ACC112 (cell line): ENCODE measurements around the gene ACOXL.

Experiments
- H2AFZ ChIP-seq: fragments of 200-600 bp; sonication (generic); one replicate; pipeline ENCODE4 v1.6.0; 2017; ENCODE audit warnings: antibody characterized with exemption, low read length; ENCODE audit not compliant: unreplicated experiment
- H3K27ac ChIP-seq: fragments of 200-600 bp; sonication (generic); 2 replicates; pipeline ENCODE4 v1.5.1; 2014; ENCODE audit warnings: low read depth, mild to moderate bottlenecking, antibody characterized with exemption, low read length, moderate library complexity
- H3K27me3 ChIP-seq: fragments of 200-600 bp; sonication (generic); 2 replicates; pipeline ENCODE4 v1.6.1; 2014; ENCODE audit warnings: mild to moderate bottlenecking, antibody characterized with exemption, low read length, moderate library complexity, mixed read lengths; ENCODE audit not compliant: insufficient read depth
- H3K36me3 ChIP-seq: fragments of 200-600 bp; sonication (generic); 2 replicates; pipeline ENCODE4 v1.6.1; 2016; ENCODE audit warnings: mild to moderate bottlenecking, antibody characterized with exemption, low read length, moderate library complexity, mixed read lengths; ENCODE audit not compliant: insufficient read depth
- H3K4me1 ChIP-seq: fragments of 200-600 bp; sonication (generic); one replicate; pipeline ENCODE4 v1.6.1; 2016; ENCODE audit warnings: low read length, mixed read lengths; ENCODE audit not compliant: insufficient read depth, unreplicated experiment, control insufficient read depth
- H3K4me3 ChIP-seq: fragments of 200-600 bp; sonication (generic); 2 replicates; pipeline ENCODE4 v1.5.1; 2014; ENCODE audit warnings: mild to moderate bottlenecking, low read depth, low read length
- H3K79me2 ChIP-seq: fragments of 200-600 bp; sonication (generic); one replicate; pipeline ENCODE4 v1.6.0; 2016; ENCODE audit warnings: low read length; ENCODE audit not compliant: control insufficient read depth, unreplicated experiment, insufficient read depth

The ACOXL gene

DNA sequence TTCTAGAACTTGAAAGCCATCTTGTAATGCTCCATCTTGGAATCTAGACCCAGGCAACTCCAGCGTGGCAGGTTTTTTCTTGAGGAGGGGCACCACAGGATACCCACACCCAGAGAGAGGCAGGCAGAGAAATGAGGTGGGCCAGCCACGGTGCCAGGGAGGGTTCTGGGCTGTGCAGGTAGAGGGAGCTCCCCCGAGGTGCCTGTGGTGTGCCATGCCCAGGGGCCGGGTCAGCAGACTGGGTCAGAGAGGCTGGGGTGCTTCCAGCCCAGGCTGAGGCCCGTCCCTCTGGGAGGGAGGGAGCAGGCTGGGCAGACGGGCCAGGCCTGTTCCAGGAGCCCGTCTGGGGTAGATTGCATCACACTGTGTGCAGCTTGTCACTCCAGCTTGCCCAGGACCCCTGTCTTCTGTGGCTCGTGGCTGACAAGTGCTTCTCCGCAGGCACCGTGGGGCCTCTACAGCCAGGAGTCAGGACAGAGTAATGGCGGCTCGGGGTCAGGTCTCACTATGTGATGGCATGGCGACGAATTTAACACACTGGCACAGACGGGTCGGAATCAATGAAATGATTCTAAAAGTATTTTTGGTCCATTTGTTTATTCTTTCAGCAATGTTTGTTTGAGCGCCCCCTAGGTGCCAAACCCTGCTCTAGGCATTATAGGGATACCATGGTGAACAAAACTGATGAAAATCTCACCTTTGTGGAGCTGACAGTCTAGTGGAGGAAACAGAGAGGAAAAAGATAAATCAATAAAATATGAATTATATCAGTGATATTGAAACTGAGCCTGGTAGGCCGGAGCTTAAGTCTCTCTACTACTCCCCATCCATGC is 144.0 kb downstream of the ACOXL start:
- H3K79me2 ChIP-seq = no peaks in the 10 kb centered on the region
- no peaks in the 10 kb centered on the region for H3K36me3 ChIP-seq
- H3K27me3 ChIP-seq = peaks cover 11% of the 10 kb centered on the region; the same call in 1 of the 2 replicates
- no peaks in the 10 kb centered on the region for H3K4me1 ChIP-seq
- no peak overlapping the region for H2AFZ ChIP-seq
- H3K27ac ChIP-seq = no peak overlapping the region
- H3K4me3 ChIP-seq = no peak overlapping the region

DNA sequence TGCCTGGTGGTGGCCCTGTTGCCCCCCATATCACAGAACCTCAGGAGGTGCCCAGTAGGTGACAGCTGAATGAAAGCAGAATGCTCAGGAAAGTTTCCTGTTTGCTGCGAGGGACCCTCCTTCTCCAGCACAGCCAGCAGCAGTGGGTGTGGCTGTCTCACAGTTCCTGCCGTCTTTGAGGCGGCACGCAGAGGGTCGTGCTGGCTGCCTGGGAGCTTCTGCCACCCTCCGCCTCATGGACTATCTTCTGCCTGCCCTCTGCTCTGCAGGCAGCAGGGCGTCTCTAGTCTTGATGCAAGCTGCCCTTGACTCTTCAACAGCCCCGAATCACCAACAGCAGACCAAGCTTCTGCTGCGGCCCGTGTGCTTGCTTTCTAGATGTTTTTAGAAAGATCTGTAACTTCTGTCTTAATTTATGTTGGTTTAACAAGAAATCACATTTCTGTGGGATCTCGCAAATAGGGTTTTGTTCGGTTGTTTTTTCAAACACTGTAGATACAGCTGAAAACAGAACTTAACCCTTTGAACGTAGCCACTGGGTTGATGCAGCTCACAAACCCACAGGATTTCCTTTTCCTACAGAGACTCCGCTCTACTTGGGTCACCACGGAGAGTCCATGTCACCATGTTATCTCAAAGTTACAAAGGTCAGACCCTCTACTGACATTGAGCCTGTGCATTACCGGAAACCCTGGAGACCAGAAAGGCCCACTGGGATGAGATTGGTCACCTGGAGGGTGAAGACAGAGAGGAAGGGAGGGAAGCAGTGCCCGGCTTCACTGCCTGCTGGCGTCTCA is 144.9 kb downstream of the ACOXL start:
- no peaks in the 10 kb centered on the region for H3K36me3 ChIP-seq
- no peak overlapping the region for H2AFZ ChIP-seq

DNA sequence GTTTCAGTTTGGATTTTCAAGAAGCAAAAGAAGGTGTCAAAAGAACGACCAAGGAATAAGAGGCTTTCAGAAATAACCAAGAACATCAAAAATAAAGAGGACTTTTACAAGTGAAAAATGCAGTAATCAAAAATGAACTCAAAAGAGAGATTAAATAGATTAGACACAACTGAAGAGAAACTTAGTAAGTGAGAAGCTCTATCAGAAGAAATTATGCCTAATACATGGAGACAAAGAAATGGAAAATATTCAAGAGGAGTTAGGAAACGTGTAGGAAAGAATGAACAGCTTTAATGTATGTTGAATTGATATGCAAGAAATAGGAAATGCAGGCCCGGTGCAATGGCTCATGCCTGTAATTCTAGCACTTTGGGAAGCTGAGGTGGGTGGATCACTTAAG is 145.8 kb downstream of the ACOXL start:
- Histone ChIP-seq H3K27me3 (peaks cover 11% of the 10 kb centered on the region; the same call in 1 of the 2 replicates), H2AFZ (no peak overlapping the region), H3K4me3 (no peak overlapping the region), H3K36me3 (no peaks in the 10 kb centered on the region), H3K79me2 (no peaks in the 10 kb centered on the region), H3K27ac (no peak overlapping the region), H3K4me1 (no peaks in the 10 kb centered on the region)

More for the DNA sequence above, 144.9 kb downstream of the ACOXL start:
- Histone ChIP-seq H3K27ac (no peak overlapping the region), H3K4me3 (no peak overlapping the region), H3K27me3 (peaks cover 11% of the 10 kb centered on the region; the same call in 1 of the 2 replicates), H3K4me1 (no peaks in the 10 kb centered on the region), H3K79me2 (no peaks in the 10 kb centered on the region)

GRCh38 chr2:110881908-110882307 is 149.5 kb downstream of the ACOXL start:
- H3K36me3 ChIP-seq = no peaks in the 10 kb centered on the region
- H3K79me2 ChIP-seq = no peaks in the 10 kb centered on the region
- H3K27me3 ChIP-seq = peaks cover 11% of the 10 kb centered on the region; the same call in 1 of the 2 replicates
- H2AFZ ChIP-seq = no peak overlapping the region
- no peak overlapping the region for H3K27ac ChIP-seq
- H3K4me1 ChIP-seq = no peaks in the 10 kb centered on the region
- no peak overlapping the region for H3K4me3 ChIP-seq

DNA sequence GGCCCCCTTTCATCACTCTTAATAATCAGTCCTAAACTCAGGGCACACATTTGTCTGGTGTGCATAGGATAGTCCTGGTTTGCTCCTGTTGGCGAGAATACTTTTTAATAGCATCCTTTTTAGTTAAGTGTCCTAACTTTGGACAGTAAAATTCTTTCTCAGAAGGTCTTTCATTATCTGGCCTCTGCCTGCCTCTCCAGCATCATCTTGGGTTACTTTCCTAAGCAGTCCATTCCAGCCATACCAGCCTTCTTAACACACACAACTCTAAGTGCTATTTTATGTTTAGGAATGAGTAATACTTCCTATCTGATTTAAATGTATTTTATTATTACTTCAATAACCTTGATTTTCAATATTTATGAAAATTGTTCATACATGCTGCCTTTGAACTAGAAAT is 151.0 kb downstream of the ACOXL start:
- H3K4me1 ChIP-seq = no peaks in the 10 kb centered on the region
- H2AFZ ChIP-seq = no peak overlapping the region
- H3K27ac ChIP-seq = no peak overlapping the region
- no peaks in the 10 kb centered on the region for H3K79me2 ChIP-seq
- no peak overlapping the region for H3K4me3 ChIP-seq
- H3K36me3 ChIP-seq = no peaks in the 10 kb centered on the region
- peaks cover 6% of the 10 kb centered on the region; the same call in 1 of the 2 replicates for H3K27me3 ChIP-seq

DNA sequence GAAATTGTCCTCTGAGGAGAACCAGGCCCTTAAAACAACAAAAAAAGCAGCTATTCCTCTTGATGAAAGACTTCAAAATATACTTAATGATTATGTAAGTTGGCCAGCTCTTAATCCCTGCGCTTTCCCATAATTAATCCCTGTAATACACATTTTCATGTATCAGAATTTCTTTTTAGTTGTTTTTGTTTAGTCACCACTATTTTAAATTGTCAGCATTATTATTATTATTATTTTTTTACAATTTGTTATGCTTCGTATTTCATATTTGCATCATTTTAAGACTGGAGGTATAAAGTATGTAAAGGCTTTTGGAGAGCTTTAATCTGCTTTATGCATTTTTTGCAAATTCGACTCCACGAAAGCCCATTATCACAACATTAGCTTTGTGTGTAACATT is 152.9 kb downstream of the ACOXL start:
- Histone ChIP-seq H2AFZ (no peak overlapping the region), H3K79me2 (no peaks in the 10 kb centered on the region), H3K36me3 (no peaks in the 10 kb centered on the region), H3K4me3 (no peak overlapping the region), H3K27me3 (peaks cover 21% of the 10 kb centered on the region), H3K27ac (no peak overlapping the region), H3K4me1 (no peaks in the 10 kb centered on the region)

DNA sequence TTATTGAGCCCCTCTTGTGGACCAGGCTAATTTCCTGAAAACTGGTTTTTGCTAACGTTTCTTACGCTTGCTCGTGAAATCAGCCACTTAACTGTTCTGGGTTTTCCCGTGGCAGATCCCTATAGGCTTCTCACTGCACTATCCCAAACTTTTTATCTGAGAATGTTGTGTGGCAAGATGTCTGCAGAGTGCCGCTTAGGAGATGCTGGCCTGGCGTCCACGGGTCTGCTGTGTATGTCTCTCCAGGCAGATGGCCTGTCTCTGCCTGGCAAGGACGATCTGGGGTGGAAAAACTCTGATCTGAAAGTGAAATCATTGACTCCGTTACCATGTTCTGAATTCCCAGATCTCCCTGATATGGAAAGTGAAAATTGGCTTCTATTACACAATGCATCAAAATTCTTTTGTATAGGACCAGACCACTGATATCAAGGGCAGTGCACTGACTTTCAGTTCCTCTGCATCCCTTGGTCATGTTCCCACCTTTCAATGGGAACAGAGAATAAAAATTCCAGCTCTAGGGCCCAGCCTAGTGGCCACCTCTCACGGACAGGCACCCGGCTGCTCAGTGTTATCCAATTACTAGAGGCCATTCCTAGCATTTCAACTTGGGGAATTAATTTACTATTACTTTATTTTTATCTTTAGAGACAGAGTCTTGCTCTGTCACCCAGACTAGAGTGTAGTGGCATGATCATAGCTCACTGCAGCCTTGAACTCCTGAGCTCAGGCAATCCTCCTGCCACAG is 154.6 kb downstream of the ACOXL start:
- Histone ChIP-seq H3K27ac (no peak overlapping the region), H3K36me3 (no peaks in the 10 kb centered on the region), H2AFZ (no peak overlapping the region), H3K27me3 (peaks cover 35% of the 10 kb centered on the region), H3K4me3 (peak overlapping the region; percentile 56; the same call in 1 of the 2 replicates), H3K4me1 (no peaks in the 10 kb centered on the region), H3K79me2 (no peaks in the 10 kb centered on the region)

DNA sequence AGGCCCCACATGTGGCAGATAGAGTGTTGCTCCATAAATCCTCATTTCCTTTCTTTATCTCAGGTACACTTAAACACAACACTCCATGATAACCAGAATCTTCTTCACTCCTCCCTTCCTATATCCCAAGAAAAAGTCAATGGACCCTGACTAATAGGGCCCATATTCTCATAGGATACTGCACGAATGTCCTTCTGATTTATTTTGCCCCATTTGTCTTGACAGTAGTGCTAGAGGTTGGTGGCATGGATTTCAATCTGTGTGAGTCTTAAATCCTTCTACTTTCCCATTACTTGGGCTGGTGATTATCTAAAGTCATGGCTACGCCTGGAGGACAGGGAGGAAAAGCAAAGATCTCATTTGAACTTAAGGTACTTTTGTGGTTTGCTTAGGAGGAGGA is 156.0 kb downstream of the ACOXL start:
- Histone ChIP-seq H3K27ac (no peak overlapping the region), H2AFZ (no peak overlapping the region), H3K36me3 (no peaks in the 10 kb centered on the region), H3K27me3 (peaks cover 42% of the 10 kb centered on the region), H3K4me3 (no peak overlapping the region), H3K4me1 (no peaks in the 10 kb centered on the region), H3K79me2 (no peaks in the 10 kb centered on the region)

DNA sequence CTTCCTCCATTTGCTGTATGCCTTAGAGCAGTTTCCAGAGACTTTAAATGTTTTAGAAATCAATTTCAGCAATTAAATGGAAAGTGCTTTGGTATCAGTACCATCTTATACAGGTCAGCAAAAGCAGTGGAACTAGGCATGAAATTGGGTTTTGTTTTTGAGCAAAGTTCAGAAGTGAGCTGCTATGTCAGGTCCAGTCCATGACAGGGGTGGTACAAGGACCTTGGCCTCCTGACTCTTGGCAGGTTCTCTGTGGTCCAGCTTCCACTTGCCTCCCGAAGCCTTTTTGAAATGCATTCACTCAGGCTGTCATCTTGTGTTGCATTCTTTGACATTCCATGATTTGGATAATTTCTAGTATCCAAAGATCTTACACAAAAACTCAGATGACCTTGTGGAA is 159.3 kb downstream of the ACOXL start:
- H3K27ac ChIP-seq = no peak overlapping the region
- H3K36me3 ChIP-seq = no peaks in the 10 kb centered on the region
- H2AFZ ChIP-seq = no peak overlapping the region
- H3K27me3 ChIP-seq = peaks cover 72% of the 10 kb centered on the region
- H3K79me2 ChIP-seq = no peaks in the 10 kb centered on the region
- no peak overlapping the region for H3K4me3 ChIP-seq
- no peaks in the 10 kb centered on the region for H3K4me1 ChIP-seq

DNA sequence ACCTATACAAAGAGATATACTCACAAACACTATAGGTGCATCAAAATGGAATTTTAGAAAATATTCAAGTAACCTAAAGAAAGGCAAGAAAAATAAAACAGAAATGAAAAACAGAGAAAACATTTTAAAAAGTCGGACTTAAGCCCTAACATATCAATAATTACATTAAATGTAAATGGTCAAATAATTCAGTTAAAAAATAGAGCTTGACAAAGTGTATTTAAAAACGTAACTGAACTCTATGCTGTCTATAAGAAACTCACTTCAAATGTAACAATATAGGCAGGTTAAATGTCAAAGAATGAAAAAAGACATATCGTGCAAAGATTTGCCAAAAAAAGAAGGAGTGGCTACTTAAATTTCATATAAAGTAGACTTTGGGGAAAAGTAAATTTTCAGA is 163.9 kb downstream of the ACOXL start:
- Histone ChIP-seq H3K4me1 (no peaks in the 10 kb centered on the region), H3K27me3 (peaks cover 84% of the 10 kb centered on the region), H3K79me2 (no peaks in the 10 kb centered on the region), H3K27ac (no peak overlapping the region), H2AFZ (no peak overlapping the region), H3K4me3 (no peak overlapping the region), H3K36me3 (no peaks in the 10 kb centered on the region)
